ENCODE data around the gene GPR35.

DNA sequence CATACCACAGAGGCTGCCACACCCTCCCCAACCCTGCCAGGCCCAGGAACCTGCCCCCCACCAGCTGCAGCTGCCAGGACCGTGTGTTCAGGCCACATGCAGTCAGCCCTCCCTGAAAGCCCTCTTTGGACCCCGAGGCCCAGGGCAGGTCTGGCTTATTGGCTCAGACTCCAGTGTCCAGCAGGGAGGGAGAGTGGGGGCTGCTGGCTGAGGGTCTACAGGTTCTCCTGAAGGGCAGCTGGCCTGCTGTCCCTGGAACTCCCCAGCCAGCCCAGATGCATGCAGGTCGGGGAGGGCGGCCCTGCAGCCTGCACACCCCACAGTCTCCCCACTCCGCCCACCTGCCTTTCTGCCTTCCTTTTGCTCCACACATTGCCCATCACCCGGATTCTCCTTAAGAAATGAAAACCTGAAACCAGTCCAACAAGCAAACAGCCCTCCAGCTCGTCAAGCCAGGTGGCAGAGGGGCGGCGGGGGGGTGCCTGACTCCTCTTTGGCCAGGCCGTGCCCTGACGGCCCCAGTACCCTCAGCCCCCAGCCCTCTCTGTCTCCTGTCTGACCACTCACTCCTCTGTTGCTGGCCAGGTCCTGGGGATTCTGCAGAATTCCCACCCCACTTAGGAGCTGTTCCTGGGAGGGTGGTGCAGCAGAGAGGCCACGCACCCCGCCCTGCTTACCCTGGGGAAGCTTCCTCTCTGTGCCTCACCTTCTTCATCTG is 18.0 kb downstream of the GPR35 start:
- TF ChIP-seq, protein P1, sequence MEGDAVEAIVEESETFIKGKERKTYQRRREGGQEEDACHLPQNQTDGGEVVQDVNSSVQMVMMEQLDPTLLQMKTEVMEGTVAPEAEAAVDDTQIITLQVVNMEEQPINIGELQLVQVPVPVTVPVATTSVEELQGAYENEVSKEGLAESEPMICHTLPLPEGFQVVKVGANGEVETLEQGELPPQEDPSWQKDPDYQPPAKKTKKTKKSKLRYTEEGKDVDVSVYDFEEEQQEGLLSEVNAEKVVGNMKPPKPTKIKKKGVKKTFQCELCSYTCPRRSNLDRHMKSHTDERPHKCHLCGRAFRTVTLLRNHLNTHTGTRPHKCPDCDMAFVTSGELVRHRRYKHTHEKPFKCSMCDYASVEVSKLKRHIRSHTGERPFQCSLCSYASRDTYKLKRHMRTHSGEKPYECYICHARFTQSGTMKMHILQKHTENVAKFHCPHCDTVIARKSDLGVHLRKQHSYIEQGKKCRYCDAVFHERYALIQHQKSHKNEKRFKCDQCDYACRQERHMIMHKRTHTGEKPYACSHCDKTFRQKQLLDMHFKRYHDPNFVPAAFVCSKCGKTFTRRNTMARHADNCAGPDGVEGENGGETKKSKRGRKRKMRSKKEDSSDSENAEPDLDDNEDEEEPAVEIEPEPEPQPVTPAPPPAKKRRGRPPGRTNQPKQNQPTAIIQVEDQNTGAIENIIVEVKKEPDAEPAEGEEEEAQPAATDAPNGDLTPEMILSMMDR (IDR thresholded peaks at IDR 0.05; ENCODE audit: low read depth, low read length, missing input control): no peak
- TF ChIP-seq, protein P2, sequence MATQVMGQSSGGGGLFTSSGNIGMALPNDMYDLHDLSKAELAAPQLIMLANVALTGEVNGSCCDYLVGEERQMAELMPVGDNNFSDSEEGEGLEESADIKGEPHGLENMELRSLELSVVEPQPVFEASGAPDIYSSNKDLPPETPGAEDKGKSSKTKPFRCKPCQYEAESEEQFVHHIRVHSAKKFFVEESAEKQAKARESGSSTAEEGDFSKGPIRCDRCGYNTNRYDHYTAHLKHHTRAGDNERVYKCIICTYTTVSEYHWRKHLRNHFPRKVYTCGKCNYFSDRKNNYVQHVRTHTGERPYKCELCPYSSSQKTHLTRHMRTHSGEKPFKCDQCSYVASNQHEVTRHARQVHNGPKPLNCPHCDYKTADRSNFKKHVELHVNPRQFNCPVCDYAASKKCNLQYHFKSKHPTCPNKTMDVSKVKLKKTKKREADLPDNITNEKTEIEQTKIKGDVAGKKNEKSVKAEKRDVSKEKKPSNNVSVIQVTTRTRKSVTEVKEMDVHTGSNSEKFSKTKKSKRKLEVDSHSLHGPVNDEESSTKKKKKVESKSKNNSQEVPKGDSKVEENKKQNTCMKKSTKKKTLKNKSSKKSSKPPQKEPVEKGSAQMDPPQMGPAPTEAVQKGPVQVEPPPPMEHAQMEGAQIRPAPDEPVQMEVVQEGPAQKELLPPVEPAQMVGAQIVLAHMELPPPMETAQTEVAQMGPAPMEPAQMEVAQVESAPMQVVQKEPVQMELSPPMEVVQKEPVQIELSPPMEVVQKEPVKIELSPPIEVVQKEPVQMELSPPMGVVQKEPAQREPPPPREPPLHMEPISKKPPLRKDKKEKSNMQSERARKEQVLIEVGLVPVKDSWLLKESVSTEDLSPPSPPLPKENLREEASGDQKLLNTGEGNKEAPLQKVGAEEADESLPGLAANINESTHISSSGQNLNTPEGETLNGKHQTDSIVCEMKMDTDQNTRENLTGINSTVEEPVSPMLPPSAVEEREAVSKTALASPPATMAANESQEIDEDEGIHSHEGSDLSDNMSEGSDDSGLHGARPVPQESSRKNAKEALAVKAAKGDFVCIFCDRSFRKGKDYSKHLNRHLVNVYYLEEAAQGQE (IDR thresholded peaks at IDR 0.05): no peak
